Colonic mucosa (tissue), 4 donors: ENCODE data around the gene FUT1. TPM values are rescaled to one million over a fixed set of nuclear protein-coding genes. Genes with fewer than 3 reads are reported as not detected.
"Not testable (repeated sequence)": the region's sequence is repeated elsewhere in the genome, so short reads cannot be mapped to it uniquely, and the experiment has no call there.

Experiments
- DNase-seq: peaks from one replicate; pipeline ENCODE4 v3.0.0-alpha.2; 2020
- H3K27ac ChIP-seq: fragments of 200-600 bp; one replicate; pipeline ENCODE4 v1.8.0; 2021
- H3K27me3 ChIP-seq: fragments of 200-600 bp; one replicate; pipeline ENCODE4 v1.8.0; 2021
- H3K36me3 ChIP-seq: fragments of 200-600 bp; one replicate; pipeline ENCODE4 v1.8.0; 2021
- H3K4me1 ChIP-seq: fragments of 200-600 bp; one replicate; pipeline ENCODE4 v1.8.0; 2021; ENCODE audit warnings: mild to moderate bottlenecking
- H3K4me3 ChIP-seq: fragments of 200-600 bp; one replicate; pipeline ENCODE4 v1.8.0; 2021
- H3K9ac ChIP-seq, 2 donors: one replicate each; pipeline ENCODE4 v1.7.0; 2013; ENCODE audit warnings: control low read depth in 2 of 2, low read depth in 2 of 2, low read length in 2 of 2
- H3K9me3 ChIP-seq: fragments of 200-600 bp; one replicate; pipeline ENCODE4 v1.8.0; 2021
- intact Hi-C: fragments of 100-400 bp; cut with DNase I; formaldehyde crosslinking; loops from one replicate; pipeline ENCODE4 v1.14.1; 2022
- total RNA-seq, 2 donors: library from RNA; stranded (reverse); fragmentation: NEBNext Ultra II Directional in 1 of 2; extraction: Animal tissue kit (Norgen Biotek cat#: 25700) in 1 of 2; gene quantifications; one replicate each; pipeline ENCODE4 v1.2.1, GENCODE V29; 2021
- TF ChIP-seq, protein P1 (sequence below): fragments of 200-600 bp; IDR thresholded peaks from one replicate; pipeline ENCODE4 v1.8.0; 2022; ENCODE audit warnings: antibody characterized with exemption, mild to moderate bottlenecking
- donor health status: healthy.
- donor health status: DM: no; HTN: no; CAD: no.
- donor health status: DM: no; HTN: no; CAD: no.

The FUT1 gene
- total RNA-seq, 2 donors from 2014 or later = 0.59 to 0.80 TPM

DNA sequence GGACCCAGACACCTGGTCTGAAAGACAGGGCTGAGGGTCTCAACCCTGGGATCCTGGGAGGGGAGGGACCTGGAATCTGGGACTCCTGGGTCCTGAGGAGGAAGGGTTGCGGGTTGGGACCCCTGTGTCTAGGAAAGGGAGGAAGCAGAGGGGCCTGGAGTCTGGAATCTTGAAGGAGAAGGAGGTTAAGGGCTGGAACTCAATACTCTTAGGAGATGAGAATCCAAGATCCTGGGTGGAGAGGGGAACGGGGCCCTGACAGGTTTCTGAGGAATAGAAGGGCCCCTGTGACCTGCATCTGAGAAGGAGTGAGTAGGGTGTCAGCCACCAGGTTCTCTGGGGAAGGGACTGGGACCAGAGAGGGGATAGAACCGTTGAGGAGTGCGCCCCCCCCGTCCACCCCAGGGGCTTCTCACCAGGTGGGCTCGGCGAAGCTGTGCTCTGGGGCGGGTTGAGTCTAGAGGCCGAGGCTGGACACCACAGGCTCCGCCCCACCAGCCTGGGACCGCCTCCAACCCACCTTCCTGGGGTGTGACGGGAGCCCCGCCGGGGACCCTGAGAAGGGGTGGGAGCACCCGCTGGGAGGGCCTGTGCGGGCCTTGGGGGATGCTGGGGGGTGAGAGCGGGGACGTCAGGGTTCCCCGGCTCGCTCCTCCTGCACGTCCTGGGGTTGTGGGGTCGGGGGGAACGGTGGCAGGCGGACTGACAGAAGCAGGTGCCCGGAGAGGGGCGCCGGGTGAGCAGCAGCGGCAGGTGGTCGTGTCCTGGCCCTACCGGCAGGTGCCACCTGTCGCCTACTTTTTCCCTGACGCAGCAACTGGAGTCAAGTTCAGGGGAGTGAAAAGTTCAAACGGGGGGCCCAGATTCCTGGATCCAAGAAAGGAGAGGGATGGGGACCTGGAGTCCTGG is 32.9 kb downstream of the FUT1 start, which contains the start of gene MAMSTR:
MAMSTR (minus strand) TSS at position 463 of the 909 bp plus-strand sequence. CDS start 694 bp downstream, outside the sequence.
- no peak for DNase-seq
- peak within 1 kb of the TSS in 1 of 2 donors; percentile 62 for H3K9ac ChIP-seq
- H3K36me3 ChIP-seq = no peaks in the 10 kb centered on the region
- H3K9me3 ChIP-seq = no peaks in the 10 kb centered on the region
- TF ChIP-seq, protein P1, sequence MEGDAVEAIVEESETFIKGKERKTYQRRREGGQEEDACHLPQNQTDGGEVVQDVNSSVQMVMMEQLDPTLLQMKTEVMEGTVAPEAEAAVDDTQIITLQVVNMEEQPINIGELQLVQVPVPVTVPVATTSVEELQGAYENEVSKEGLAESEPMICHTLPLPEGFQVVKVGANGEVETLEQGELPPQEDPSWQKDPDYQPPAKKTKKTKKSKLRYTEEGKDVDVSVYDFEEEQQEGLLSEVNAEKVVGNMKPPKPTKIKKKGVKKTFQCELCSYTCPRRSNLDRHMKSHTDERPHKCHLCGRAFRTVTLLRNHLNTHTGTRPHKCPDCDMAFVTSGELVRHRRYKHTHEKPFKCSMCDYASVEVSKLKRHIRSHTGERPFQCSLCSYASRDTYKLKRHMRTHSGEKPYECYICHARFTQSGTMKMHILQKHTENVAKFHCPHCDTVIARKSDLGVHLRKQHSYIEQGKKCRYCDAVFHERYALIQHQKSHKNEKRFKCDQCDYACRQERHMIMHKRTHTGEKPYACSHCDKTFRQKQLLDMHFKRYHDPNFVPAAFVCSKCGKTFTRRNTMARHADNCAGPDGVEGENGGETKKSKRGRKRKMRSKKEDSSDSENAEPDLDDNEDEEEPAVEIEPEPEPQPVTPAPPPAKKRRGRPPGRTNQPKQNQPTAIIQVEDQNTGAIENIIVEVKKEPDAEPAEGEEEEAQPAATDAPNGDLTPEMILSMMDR = no peak
- peak within 1 kb of the TSS; percentile 42 for H3K4me3 ChIP-seq
- no peaks in the 10 kb centered on the region for H3K27me3 ChIP-seq
- intact Hi-C loops = no loop called here
- peaks cover 9% of the 10 kb centered on the region for H3K4me1 ChIP-seq
- H3K27ac ChIP-seq = no peak within 1 kb of the TSS

DNA sequence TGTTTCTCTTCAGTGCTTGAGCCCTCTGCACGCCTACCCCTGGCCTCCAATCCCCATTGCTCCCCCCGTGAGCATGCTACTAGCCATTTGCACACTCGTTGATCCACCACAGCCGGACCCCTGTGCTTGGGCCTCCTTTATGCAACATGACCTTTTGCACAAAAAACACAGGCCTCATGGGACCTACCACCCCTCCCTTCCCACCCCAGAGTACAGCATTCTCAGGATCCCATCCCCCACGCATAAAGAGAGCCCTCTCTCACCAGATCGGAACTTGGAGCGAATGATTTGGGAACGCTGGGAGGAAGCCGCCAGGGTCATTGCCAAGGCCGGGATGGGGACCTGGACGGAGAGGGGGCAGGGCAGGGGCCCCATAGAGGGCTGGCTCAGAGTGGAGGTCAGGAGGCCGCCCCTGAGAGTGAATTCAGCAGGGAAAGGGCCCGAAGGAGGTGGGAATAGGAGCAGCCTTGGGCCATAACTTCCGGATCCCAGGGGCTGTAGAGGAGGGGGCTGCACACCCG is 33.7 kb downstream of the FUT1 start:
- H3K27me3 ChIP-seq = no peaks in the 10 kb centered on the region
- no peaks in the 10 kb centered on the region for H3K36me3 ChIP-seq
- H3K4me3 ChIP-seq = no peak overlapping the region
- H3K9me3 ChIP-seq = no peaks in the 10 kb centered on the region
- H3K9ac ChIP-seq = no peak overlapping the region
- DNase-seq = no peak
- H3K4me1 ChIP-seq = peaks cover 9% of the 10 kb centered on the region
- intact Hi-C loops = no loop called here
- TF ChIP-seq, protein P1 = no peak
- H3K27ac ChIP-seq = no peak overlapping the region

DNA sequence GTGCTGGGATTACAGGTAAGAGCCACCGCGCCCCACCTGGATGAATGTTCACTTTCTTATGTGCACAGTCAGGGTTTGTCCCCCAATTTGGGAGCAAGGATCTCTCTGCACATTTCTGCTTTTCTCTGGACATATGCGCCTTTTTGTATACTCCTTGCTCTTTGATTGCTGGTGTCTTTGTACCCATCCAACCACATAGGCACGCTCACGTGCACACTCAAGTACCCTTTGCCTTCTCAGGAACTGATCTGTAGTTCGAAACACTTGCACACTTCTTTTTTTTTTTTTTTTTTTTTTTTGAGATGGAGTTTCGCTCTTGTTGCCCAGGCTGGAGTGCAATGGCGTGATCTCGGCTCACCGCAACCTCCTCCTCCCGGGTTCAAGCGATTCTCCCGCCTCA is 34.3 kb downstream of the FUT1 start:
- peaks cover 14% of the 10 kb centered on the region for H3K4me1 ChIP-seq
- not testable (repeated sequence) for H3K9ac ChIP-seq, DNase-seq

DNA sequence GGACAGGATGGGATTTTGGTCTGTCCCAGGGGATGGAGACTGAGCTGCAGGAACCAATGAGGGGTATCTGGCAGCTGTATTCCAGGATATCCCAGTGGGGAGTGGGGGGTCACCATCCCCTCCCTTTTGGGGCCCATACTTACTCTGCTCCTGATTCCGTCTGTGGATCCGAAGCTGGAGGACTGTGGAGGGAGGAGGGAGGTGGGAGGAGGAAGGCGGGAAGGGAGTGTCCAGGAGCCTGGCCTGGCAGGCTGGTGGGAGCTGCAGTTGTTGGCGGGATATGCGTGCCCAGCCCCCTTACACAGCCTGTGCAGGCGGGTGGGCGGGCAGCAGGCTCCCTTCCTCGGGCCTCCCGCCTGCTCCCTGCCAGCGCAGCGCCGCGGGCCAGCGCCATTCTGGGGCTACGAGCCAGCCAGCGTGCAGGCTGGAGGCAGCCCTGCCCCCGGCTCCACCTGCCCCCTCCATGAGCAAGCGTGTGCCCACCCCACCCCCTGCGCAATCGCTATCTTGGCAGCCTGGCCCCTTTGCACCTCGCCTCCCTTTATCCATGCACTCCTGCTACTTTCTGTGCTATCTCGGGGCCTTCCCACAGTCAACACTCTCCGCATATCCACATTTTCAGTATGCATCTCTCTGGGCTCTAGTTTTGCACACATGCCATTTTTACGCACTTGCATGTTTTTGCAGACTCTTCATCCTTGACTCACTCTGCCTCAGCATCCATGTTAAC is 35.7 kb downstream of the FUT1 start:
- DNase-seq = peak; percentile 64
- H3K9me3 ChIP-seq = no peaks in the 10 kb centered on the region
- peak overlapping the region; percentile 0 to 40 for H3K9ac ChIP-seq
- H3K36me3 ChIP-seq = no peaks in the 10 kb centered on the region
- H3K4me1 ChIP-seq = peaks cover 15% of the 10 kb centered on the region
- H3K27ac ChIP-seq = peak overlapping the region; percentile 8
- TF ChIP-seq, protein P1 = no peak
- H3K27me3 ChIP-seq = no peaks in the 10 kb centered on the region
- no peak overlapping the region for H3K4me3 ChIP-seq
- intact Hi-C loops = no loop called here

More for the DNA sequence above, 34.3 kb downstream of the FUT1 start:
- H3K36me3 ChIP-seq, H3K27ac ChIP-seq, H3K9me3 ChIP-seq, H3K4me3 ChIP-seq, H3K27me3 ChIP-seq, intact Hi-C loops: not testable (repeated sequence)

DNA sequence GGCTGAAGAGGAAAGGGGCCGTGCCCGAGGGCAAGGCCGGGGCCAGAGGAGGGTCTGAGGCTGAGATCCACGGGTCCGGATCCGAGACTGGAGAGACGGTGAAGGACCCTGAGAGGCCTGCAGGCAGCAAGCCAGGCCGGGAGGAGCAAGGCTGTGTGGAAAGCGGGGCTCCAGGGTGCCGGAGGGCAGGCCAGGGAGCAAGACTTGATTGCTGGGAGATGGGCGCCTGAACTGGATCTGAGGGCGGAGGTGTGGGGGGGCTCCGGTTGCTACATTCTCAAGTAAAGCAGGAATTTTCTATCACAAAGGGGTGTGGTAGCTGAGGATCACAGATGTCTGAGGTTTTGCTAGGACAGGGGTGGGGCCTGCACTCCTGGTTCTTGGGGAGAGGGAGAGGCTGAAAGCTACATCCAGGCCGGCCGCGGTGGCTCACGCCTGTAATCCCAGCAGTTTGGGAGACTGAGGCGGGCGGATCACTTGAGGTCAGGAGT is 36.7 kb downstream of the FUT1 start:
- TF ChIP-seq, protein P1 = no peak
- no peaks in the 10 kb centered on the region for H3K27me3 ChIP-seq
- H3K9ac ChIP-seq = peak overlapping the region; percentile 30 to 96
- peaks cover 15% of the 10 kb centered on the region for H3K4me1 ChIP-seq
- H3K4me3 ChIP-seq = no peak overlapping the region
- intact Hi-C loops = no loop called here
- no peaks in the 10 kb centered on the region for H3K36me3 ChIP-seq
- DNase-seq = peak; percentile 59
- peak overlapping the region; percentile 8 for H3K27ac ChIP-seq
- H3K9me3 ChIP-seq = no peaks in the 10 kb centered on the region
